ENCODE measurements around the gene TGDS.

Gene TGDS

GRCh38 chr13:94557684-94558235, 38.2 kb downstream of the TGDS start:
- no peaks in the 10 kb centered on the region for H3K79me2 ChIP-seq (ENCODE audit: low read length)
- no peak overlapping the region for H3K27ac ChIP-seq (ENCODE audit: low read length)
- H3K4me2 ChIP-seq (ENCODE audit: low read depth, low read length) = no peak overlapping the region
- H2AFZ ChIP-seq (ENCODE audit: low read length) = no peak overlapping the region
- DNase-seq = no peak
- no peak for TF ChIP-seq EZH2 (optimal IDR thresholded peaks at IDR 0.05; ENCODE audit: low read depth, low read length)
- no peak overlapping the region for H3K9ac ChIP-seq (ENCODE audit: low read length)
- H3K4me3 ChIP-seq (ENCODE audit: low read length) = no peak overlapping the region
- H4K20me1 ChIP-seq (ENCODE audit: insufficient read depth, low read length) = no peaks in the 10 kb centered on the region
- H3F3A ChIP-seq (ENCODE audit: insufficient read depth, low read length) = no peaks in the 10 kb centered on the region; the same call in 1 of the 2 replicates
- peaks cover 3% of the 10 kb centered on the region; the same call in 1 of the 2 replicates for H3K4me1 ChIP-seq (ENCODE audit: low read length)
- H3K9me2 ChIP-seq (replicated peaks; ENCODE audit: insufficient read depth, low read length) = no peaks in the 10 kb centered on the region
- no peaks in the 10 kb centered on the region for H3K36me3 ChIP-seq (replicated peaks; ENCODE audit: insufficient read depth, low read length)
- H3K27me3 ChIP-seq (replicated peaks; ENCODE audit: insufficient read depth, low read length) = no peaks in the 10 kb centered on the region
- H3K9me3 ChIP-seq (replicated peaks; ENCODE audit: insufficient read depth, low read length) = no peaks in the 10 kb centered on the region

GRCh38 chr13:94556621-94557020, 39.3 kb downstream of the TGDS start:
- H3K79me2 ChIP-seq (ENCODE audit: low read length) = no peaks in the 10 kb centered on the region
- no peaks in the 10 kb centered on the region for H3K36me3 ChIP-seq (replicated peaks; ENCODE audit: insufficient read depth, low read length)
- H3K9me3 ChIP-seq (replicated peaks; ENCODE audit: insufficient read depth, low read length) = no peaks in the 10 kb centered on the region
- H4K20me1 ChIP-seq (ENCODE audit: insufficient read depth, low read length) = no peaks in the 10 kb centered on the region
- DNase-seq = no peak
- H3F3A ChIP-seq (ENCODE audit: insufficient read depth, low read length) = peaks cover 10% of the 10 kb centered on the region
- H3K4me1 ChIP-seq (ENCODE audit: low read length) = peaks cover 9% of the 10 kb centered on the region
- H3K9ac ChIP-seq (ENCODE audit: low read length) = no peak overlapping the region
- no peak overlapping the region for H3K4me3 ChIP-seq (ENCODE audit: low read length)
- H2AFZ ChIP-seq (ENCODE audit: low read length) = no peak overlapping the region
- no peak for TF ChIP-seq CTCF (IDR thresholded peaks at IDR 0.05; ENCODE audit: low read length)
- TF ChIP-seq EZH2phosphoT487 (IDR thresholded peaks at IDR 0.05; ENCODE audit: low read length) = no peak
- no peak for TF ChIP-seq EZH2 (optimal IDR thresholded peaks at IDR 0.05; ENCODE audit: low read depth, low read length)
- H3K27me3 ChIP-seq (replicated peaks; ENCODE audit: insufficient read depth, low read length) = no peaks in the 10 kb centered on the region
- H3K27ac ChIP-seq (ENCODE audit: low read length) = no peak overlapping the region
- H3K4me2 ChIP-seq (ENCODE audit: low read depth, low read length) = no peak overlapping the region
- no peaks in the 10 kb centered on the region for H3K9me2 ChIP-seq (replicated peaks; ENCODE audit: insufficient read depth, low read length)

- Histone ChIP-seq H3K4me3 (ENCODE audit: low read length) (no peak overlapping the region), H3K4me2 (ENCODE audit: low read depth, low read length) (no peak overlapping the region), H3K9me2 (replicated peaks; ENCODE audit: insufficient read depth, low read length) (no peaks in the 10 kb centered on the region), H4K20me1 (ENCODE audit: insufficient read depth, low read length) (no peaks in the 10 kb centered on the region), H3K4me1 (ENCODE audit: low read length) (peaks cover 14% of the 10 kb centered on the region), H3K9me3 (replicated peaks; ENCODE audit: insufficient read depth, low read length) (no peaks in the 10 kb centered on the region), H3K36me3 (replicated peaks; ENCODE audit: insufficient read depth, low read length) (no peaks in the 10 kb centered on the region), H3K9ac (ENCODE audit: low read length) (no peak overlapping the region), H3F3A (ENCODE audit: insufficient read depth, low read length) (peaks cover 16% of the 10 kb centered on the region), H3K79me2 (ENCODE audit: low read length) (no peaks in the 10 kb centered on the region), H2AFZ (ENCODE audit: low read length) (no peak overlapping the region), H3K27me3 (replicated peaks; ENCODE audit: insufficient read depth, low read length) (no peaks in the 10 kb centered on the region), H3K27ac (ENCODE audit: low read length) (no peak overlapping the region)
- DNase-seq = no peak
- TF ChIP-seq EZH2phosphoT487 (IDR thresholded peaks at IDR 0.05; ENCODE audit: low read length) (no peak), EZH2 (optimal IDR thresholded peaks at IDR 0.05; ENCODE audit: low read depth, low read length) (no peak), CTCF (IDR thresholded peaks at IDR 0.05; ENCODE audit: low read length) (no peak)
These were observed 39.9 kb downstream of the TGDS start for GRCh38 chr13:94556041-94556440.

GRCh38 chr13:94553766-94554165, 42.2 kb downstream of the TGDS start:
- TF ChIP-seq EZH2phosphoT487 (IDR thresholded peaks at IDR 0.05; ENCODE audit: low read length) = no peak
- no peak for TF ChIP-seq EZH2 (optimal IDR thresholded peaks at IDR 0.05; ENCODE audit: low read depth, low read length)
- TF ChIP-seq CTCF (IDR thresholded peaks at IDR 0.05; ENCODE audit: low read length) = no peak
- no peaks in the 10 kb centered on the region for H3K36me3 ChIP-seq (replicated peaks; ENCODE audit: insufficient read depth, low read length)
- H3K4me1 ChIP-seq (ENCODE audit: low read length) = peaks cover 15% of the 10 kb centered on the region
- H3K79me2 ChIP-seq (ENCODE audit: low read length) = no peaks in the 10 kb centered on the region
- no peak overlapping the region for H3K4me3 ChIP-seq (ENCODE audit: low read length)
- no peak overlapping the region for H3K4me2 ChIP-seq (ENCODE audit: low read depth, low read length)
- no peaks in the 10 kb centered on the region for H4K20me1 ChIP-seq (ENCODE audit: insufficient read depth, low read length)
- no peak for DNase-seq
- H3K27ac ChIP-seq (ENCODE audit: low read length) = no peak overlapping the region
- no peaks in the 10 kb centered on the region for H3K27me3 ChIP-seq (replicated peaks; ENCODE audit: insufficient read depth, low read length)
- H2AFZ ChIP-seq (ENCODE audit: low read length) = no peak overlapping the region
- H3K9ac ChIP-seq (ENCODE audit: low read length) = no peak overlapping the region
- peaks cover 39% of the 10 kb centered on the region for H3F3A ChIP-seq (ENCODE audit: insufficient read depth, low read length)
- H3K9me2 ChIP-seq (replicated peaks; ENCODE audit: insufficient read depth, low read length) = no peaks in the 10 kb centered on the region
- H3K9me3 ChIP-seq (replicated peaks; ENCODE audit: insufficient read depth, low read length) = no peaks in the 10 kb centered on the region

Data from MM.1S (cell line).